Ovary (tissue), 3 donors: Measurements from ENCODE around the gene USF2.

Experiments
- POLR2A ChIP-seq: fragments of 450-650 bp; IDR thresholded peaks from one replicate; pipeline ENCODE4 v1.6.1; 2017; ENCODE audit warnings: antibody characterized with exemption, mild to moderate bottlenecking, moderate library complexity
- TF ChIP-seq, protein P1 (sequence below), 3 donors: fragments of 450-650 bp in 2 of 3; fragments of 200-600 bp in 1 of 3; IDR thresholded peaks; one replicate each; pipeline versions ENCODE4 v1.5.1 to v1.8.0; 2016 to 2022; ENCODE audit warnings: antibody characterized with exemption in 3 of 3, mild to moderate bottlenecking in 1 of 3
- donor health status: DM: no; HTN: no; CAD: no.

DNA sequence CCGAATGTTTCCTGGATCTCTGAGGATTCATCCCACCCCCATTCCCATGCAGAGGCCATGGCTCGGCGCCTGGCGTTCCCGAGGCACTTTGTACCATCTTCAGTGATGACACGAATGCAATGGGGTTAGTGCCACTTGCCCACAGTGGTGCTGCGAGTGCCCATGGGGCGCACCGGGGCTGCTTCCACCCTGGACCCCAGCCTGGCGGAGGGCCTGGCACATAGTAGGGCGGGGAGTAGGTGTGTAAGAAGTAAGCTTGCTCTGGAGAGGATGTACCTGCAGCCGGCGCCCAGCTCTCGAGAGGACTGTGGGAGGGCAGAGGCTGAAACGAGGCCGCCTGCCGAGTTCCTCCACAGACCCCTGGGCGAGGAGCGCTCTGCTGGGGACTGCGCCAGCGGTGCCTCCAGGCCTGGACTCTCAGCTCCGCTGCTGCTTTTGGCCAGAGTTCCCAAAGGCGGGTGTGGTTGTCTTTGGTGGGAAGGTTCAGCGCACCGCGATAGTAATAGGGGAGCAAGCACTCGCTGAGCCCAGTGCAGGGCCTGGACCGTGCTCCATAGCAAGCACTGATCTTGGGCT lies 8.0 kb downstream of the USF2 start:
- TF ChIP-seq, protein P1, sequence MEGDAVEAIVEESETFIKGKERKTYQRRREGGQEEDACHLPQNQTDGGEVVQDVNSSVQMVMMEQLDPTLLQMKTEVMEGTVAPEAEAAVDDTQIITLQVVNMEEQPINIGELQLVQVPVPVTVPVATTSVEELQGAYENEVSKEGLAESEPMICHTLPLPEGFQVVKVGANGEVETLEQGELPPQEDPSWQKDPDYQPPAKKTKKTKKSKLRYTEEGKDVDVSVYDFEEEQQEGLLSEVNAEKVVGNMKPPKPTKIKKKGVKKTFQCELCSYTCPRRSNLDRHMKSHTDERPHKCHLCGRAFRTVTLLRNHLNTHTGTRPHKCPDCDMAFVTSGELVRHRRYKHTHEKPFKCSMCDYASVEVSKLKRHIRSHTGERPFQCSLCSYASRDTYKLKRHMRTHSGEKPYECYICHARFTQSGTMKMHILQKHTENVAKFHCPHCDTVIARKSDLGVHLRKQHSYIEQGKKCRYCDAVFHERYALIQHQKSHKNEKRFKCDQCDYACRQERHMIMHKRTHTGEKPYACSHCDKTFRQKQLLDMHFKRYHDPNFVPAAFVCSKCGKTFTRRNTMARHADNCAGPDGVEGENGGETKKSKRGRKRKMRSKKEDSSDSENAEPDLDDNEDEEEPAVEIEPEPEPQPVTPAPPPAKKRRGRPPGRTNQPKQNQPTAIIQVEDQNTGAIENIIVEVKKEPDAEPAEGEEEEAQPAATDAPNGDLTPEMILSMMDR (IDR thresholded peaks at IDR 0.05) = no peak
- no peak for TF ChIP-seq POLR2A
